Upper lobe of left lung (tissue), 6 donors: ENCODE measurements around the gene ZNF653. TPM values are rescaled to one million over a fixed set of nuclear protein-coding genes. Genes with fewer than 3 reads are reported as not detected.

Source experiments
- ATAC-seq, 2 donors: fragments of 200-7000 bp; cut with Tn5 transposase; one replicate each; pipeline ENCODE4 v1.9.1; 2022; ENCODE audit warnings: mild to moderate bottlenecking in 2 of 2, moderate library complexity in 2 of 2; ENCODE audit not compliant: low FRiP score in 2 of 2
- DNase-seq, 2 donors: peaks; one replicate each; pipeline ENCODE4 v3.0.0-alpha.2; 2019 to 2020
- H3K27ac ChIP-seq, 4 donors: fragments of 200-600 bp; sonication (generic); one replicate each; pipeline ENCODE4 v1.5.1; 2016 to 2019
- H3K27me3 ChIP-seq, 4 donors: fragments of 200-600 bp; sonication (generic); one replicate each; pipeline ENCODE4 v1.5.1; 2017 to 2019
- H3K36me3 ChIP-seq, 4 donors: fragments of 200-600 bp; sonication (generic); one replicate each; pipeline ENCODE4 v1.5.1; 2016 to 2019
- H3K4me1 ChIP-seq, 4 donors: fragments of 200-600 bp; sonication (generic); one replicate each; pipeline ENCODE4 v1.5.1; 2018 to 2019
- H3K4me3 ChIP-seq, 4 donors: fragments of 200-600 bp; sonication (generic); one replicate each; pipeline ENCODE4 v1.5.1; 2017 to 2019; ENCODE audit warnings: mild to moderate bottlenecking in 2 of 4, moderate library complexity in 1 of 4
- H3K9me3 ChIP-seq, 4 donors: fragments of 200-600 bp; sonication (generic); one replicate each; pipeline ENCODE4 v1.5.1; 2018 to 2019
- EP300 ChIP-seq, 4 donors: sonication (generic); formaldehyde crosslinking; IDR thresholded peaks; one replicate each; pipeline ENCODE4 v1.5.1; 2017; ENCODE audit warnings: antibody characterized with exemption in 4 of 4, control low read depth in 2 of 4
- POLR2A ChIP-seq, 4 donors: fragments of 450-650 bp; IDR thresholded peaks; one replicate each; pipeline ENCODE4 v1.5.1; 2016 to 2017; ENCODE audit warnings: antibody characterized with exemption in 4 of 4, mild to moderate bottlenecking in 2 of 4
- POLR2AphosphoS5 ChIP-seq, 2 donors: sonication (generic); formaldehyde crosslinking; IDR thresholded peaks; one replicate each; pipeline ENCODE4 v1.5.1; 2017; ENCODE audit warnings: antibody characterized with exemption in 2 of 2
- WGBS, 2 donors: methylation state at CpG; one replicate each; pipeline ENCODE4 v1.1.5; 2017 to 2018; 5-methylcytosine and 5-hydroxymethylcytosine counted together
- total RNA-seq, 6 donors: library from RNA; depleted of rRNA in 4 of 6; stranded (reverse); fragments of >200 nt in 4 of 6; gene quantifications; one replicate each; pipeline versions ENCODE4 v1.1.0 to v1.2.1, GENCODE V29; 2016 to 2021
- TF ChIP-seq, protein P1 (sequence below), 6 experiments: fragments of 450-650 bp in 4 of 6; fragments of 200-600 bp in 2 of 6; sonication (generic) in 2 of 6; IDR thresholded peaks; one replicate each; pipeline ENCODE4 v1.5.1; 2016 to 2019; ENCODE audit warnings: antibody characterized with exemption in 6 of 6
- donor health status: DM: no; HTN: no; CAD: no; lungs with moderate emphysema.
- donor health status: DM: no; HTN: yes; CAD: no; lungs with severe emphysema.

Gene ZNF653
- total RNA-seq, 6 donors from 2014 or later, result 6.8 to 30.4 (median 10.3) TPM

DNA sequence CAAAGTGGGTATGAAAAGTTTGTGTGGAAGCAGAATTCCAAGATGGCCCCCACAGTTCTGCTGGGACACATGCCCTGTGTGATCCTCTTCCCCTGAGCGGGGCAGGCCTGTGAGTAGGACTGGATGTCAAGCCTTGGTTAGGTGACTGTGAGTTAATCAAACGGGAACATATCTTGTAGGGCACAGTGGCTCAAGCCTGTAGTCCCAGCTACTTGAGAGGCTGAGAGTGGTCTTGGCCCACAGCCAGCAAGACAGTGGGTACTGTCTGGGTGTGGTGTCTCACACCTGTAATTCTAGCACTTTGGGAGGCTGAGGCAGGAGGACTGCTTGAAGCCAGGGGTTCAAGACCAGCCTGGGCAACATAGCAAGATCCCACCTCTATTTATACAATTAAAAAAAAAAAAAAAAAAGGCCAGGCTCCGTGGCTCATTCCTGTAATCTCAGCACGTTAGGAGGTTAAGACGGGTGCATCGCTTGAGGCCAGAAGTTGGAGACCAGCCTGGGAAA, 6.4 kb downstream of the ZNF653 start:
- no peak for DNase-seq
- Histone ChIP-seq H3K4me1 (peaks cover 0 to under 1% (median 0%) of the 10 kb centered on the region in 4 donors), H3K9me3 (no peaks in the 10 kb centered on the region), H3K27me3 (no peaks in the 10 kb centered on the region), H3K4me3 (no peak overlapping the region), H3K36me3 (peaks cover 0 to 34% (median 19%) of the 10 kb centered on the region in 4 donors), H3K27ac (no peak overlapping the region)
- no peak for TF ChIP-seq POLR2AphosphoS5 (IDR thresholded peaks at IDR 0.05)
- TF ChIP-seq EP300 (IDR thresholded peaks at IDR 0.05), result no peak
- no peak for TF ChIP-seq POLR2A (IDR thresholded peaks at IDR 0.05)
- TF ChIP-seq, protein P1, sequence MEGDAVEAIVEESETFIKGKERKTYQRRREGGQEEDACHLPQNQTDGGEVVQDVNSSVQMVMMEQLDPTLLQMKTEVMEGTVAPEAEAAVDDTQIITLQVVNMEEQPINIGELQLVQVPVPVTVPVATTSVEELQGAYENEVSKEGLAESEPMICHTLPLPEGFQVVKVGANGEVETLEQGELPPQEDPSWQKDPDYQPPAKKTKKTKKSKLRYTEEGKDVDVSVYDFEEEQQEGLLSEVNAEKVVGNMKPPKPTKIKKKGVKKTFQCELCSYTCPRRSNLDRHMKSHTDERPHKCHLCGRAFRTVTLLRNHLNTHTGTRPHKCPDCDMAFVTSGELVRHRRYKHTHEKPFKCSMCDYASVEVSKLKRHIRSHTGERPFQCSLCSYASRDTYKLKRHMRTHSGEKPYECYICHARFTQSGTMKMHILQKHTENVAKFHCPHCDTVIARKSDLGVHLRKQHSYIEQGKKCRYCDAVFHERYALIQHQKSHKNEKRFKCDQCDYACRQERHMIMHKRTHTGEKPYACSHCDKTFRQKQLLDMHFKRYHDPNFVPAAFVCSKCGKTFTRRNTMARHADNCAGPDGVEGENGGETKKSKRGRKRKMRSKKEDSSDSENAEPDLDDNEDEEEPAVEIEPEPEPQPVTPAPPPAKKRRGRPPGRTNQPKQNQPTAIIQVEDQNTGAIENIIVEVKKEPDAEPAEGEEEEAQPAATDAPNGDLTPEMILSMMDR (IDR thresholded peaks at IDR 0.05), result no peak
- no peak for ATAC-seq
- WGBS, 2 donors, result 89 to 92% methylated on average over 6 of the region's 6 CpGs

DNA sequence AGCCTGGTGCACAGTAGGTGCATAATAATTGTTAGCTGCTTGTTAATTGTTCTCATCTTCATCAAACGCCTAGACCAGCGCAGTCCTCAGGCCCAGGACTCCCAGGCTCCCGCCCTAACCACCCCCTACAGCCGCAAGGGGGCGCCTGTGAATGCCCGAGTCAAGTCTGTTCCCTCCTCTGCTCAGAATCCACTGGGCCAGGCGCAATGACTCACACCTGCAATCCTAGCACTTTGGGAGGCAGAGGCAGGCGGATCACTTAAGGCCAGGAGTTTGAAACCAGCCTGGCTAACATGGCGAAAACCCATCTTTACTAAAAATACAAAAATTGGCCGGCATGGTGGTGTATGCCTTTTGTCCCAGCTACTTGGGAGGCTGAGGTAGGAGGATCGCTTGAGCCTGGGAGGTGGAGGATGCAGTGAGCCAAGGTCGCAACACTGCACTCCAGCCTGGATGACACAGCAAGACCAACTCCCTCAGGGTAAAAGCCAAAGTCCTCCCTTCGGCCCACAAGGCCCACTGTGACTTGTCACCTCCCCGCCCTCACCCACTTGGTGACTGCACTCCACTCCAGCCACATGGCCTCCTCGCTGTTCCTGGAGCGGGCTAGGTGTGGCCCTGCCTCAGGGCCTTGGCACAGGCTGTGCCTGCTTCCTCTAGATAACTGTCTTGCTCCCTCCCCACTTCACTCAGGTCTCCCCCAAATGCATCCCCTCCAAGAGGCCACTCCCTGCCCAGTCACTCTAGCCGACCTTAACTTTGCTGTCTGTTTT, 9.1 kb downstream of the ZNF653 start:
- Histone ChIP-seq H3K27me3 (no peaks in the 10 kb centered on the region), H3K4me1 (no peaks in the 10 kb centered on the region), H3K9me3 (no peaks in the 10 kb centered on the region), H3K36me3 (peaks cover 0 to 49% (median 25%) of the 10 kb centered on the region in 4 donors), H3K27ac (no peak overlapping the region), H3K4me3 (no peak overlapping the region)
- DNase-seq, result peak in 1 of 2 donors; percentile 49
- 73 to 88% methylated on average over 11 to 17 of the region's 17 CpGs for WGBS, 2 donors
- peak; percentile 60 to 79 for ATAC-seq
- TF ChIP-seq, protein P1 (IDR thresholded peaks at IDR 0.05), result peak; percentile 35 to 59 (median 52)
- no peak for TF ChIP-seq EP300 (IDR thresholded peaks at IDR 0.05)

DNA sequence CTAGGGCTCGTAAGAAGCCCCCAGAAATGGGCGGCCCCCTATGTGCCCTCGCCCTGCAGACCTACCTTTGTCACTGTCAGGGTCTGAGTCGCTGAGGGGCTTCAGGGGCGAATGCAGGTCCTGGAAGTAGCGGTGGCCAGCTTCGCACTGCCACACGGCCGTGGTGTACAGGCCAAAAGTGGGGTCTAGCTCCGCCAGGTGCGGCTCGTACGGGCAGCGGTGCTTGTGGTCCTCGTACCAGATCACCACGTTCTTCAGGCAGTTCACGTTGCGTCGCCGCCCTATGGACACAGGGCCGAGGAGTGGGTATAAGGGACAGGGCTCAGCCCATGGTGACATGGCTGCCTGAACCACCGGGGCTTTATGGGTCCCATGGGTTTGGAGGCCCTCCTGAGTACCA, 9.8 kb downstream of the ZNF653 start:
- no peak for ATAC-seq
- 95% methylated on average over 22 of the region's 22 CpGs; no CpG with 5 or more reads in 1 of the 2 donors for WGBS, 2 donors
- no peaks in the 10 kb centered on the region for H3K9me3 ChIP-seq

DNA sequence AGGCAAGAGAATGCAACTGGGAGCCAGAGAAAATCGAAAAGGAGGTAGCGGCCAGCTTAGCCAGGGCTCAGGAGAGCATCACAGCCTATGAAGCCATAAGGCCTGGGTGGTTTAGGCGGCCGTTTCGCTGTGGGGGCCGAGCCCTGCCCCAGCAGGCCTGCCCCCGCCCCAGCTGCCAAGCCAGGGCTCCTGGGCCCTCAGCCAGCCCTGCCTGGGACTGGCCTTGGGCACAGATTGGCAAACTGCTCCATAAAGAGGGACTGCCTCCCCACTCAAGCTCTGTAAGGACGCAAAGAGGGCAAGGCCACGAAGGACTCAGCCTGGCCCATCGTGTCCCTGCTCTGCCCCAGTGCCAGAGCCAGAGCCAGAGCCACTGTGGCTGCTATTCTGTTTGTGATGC, 10.2 kb downstream of the ZNF653 start:
- Histone ChIP-seq H3K36me3 (peaks cover 0 to 58% (median 28%) of the 10 kb centered on the region in 4 donors), H3K4me3 (no peak overlapping the region), H3K9me3 (no peaks in the 10 kb centered on the region), H3K27me3 (no peaks in the 10 kb centered on the region), H3K27ac (no peak overlapping the region), H3K4me1 (no peaks in the 10 kb centered on the region)
- no peak for DNase-seq
- 94 to 95% methylated on average over 6 to 10 of the region's 10 CpGs for WGBS, 2 donors
- ATAC-seq, result no peak
- TF ChIP-seq POLR2A (IDR thresholded peaks at IDR 0.05) (no peak), POLR2AphosphoS5 (IDR thresholded peaks at IDR 0.05) (no peak), EP300 (IDR thresholded peaks at IDR 0.05) (no peak)
- TF ChIP-seq, protein P1 (IDR thresholded peaks at IDR 0.05), result no peak

More for the DNA sequence above, 9.8 kb downstream of the ZNF653 start:
- no peak overlapping the region for H3K27ac ChIP-seq
- H3K4me1 ChIP-seq, result no peaks in the 10 kb centered on the region
- H3K4me3 ChIP-seq, result no peak overlapping the region
- TF ChIP-seq EP300 (IDR thresholded peaks at IDR 0.05) (no peak), POLR2A (IDR thresholded peaks at IDR 0.05) (no peak), POLR2AphosphoS5 (IDR thresholded peaks at IDR 0.05) (no peak)
- TF ChIP-seq, protein P1 (IDR thresholded peaks at IDR 0.05), result no peak
- peak in 1 of 2 donors; percentile 78 for DNase-seq
- peaks cover 0 to 54% (median 28%) of the 10 kb centered on the region in 4 donors for H3K36me3 ChIP-seq
- H3K27me3 ChIP-seq, result no peaks in the 10 kb centered on the region
